HepG2 (cell line): ENCODE measurements around the gene CALM1. TPM values are rescaled to one million over a fixed set of nuclear protein-coding genes. Genes with fewer than 3 reads are reported as not detected.

Source experiments
- ATAC-seq: fragments of 200-7000 bp; cut with Tn5 transposase; 3 replicates; pipeline ENCODE4 v1.9.1; 2020; ENCODE audit warnings: mild to moderate bottlenecking, moderate library complexity
- BruUV-seq: library from RNA; stranded (reverse); fragments of 400-500 nt; replicated peaks from 2 replicates; lab custom pipeline; 2021; lab: Mats Ljungman, UMichigan
- CTCF ChIA-PET: fragments of 300-600 bp; formaldehyde crosslinking; extraction: SDS; loops from one replicate; lab custom pipeline; 2021; ENCODE audit warnings: low total read pairs, inconsistent platforms, low intra/inter-chr PET ratio; lab: Yijun Ruan, JAX
- POLR2A ChIA-PET: fragments of 350-600 bp; sonication (Branson Sonifier 250); formaldehyde crosslinking; loops from one replicate; lab custom pipeline; 2020; ENCODE audit warnings: antibody characterized with exemption, inconsistent platforms; lab: Yijun Ruan, JAX
- DNase-seq: peaks from one replicate; pipeline ENCODE4 v3.0.0-alpha.2; 2015; ENCODE audit warnings: low spot score
- FAIRE-seq: peaks from 3 replicates; lab custom pipeline; 2011; peaks lifted over from hg19 to GRCh38; lab: Jason Lieb, UNC
- H2AFZ ChIP-seq: one replicate; pipeline ENCODE4 v1.6.1; 2011; ENCODE audit warnings: low read length, inconsistent platforms
- H3K27ac ChIP-seq: fragments of 300-600 bp; 3 replicates; pipeline ENCODE4 v1.8.0; 2011; ENCODE audit warnings: mixed run types, mild to moderate bottlenecking, mixed read lengths, low read length, inconsistent platforms; ENCODE audit not compliant: insufficient read depth; ENCODE audit errors: extremely low read length
- H3K27me3 ChIP-seq, 2 experiments: fragments of 200-600 bp in 1 of 2; 2 replicates in 1 of 2; 3 replicates in 1 of 2; pipeline versions ENCODE4 v1.6.0 to v1.8.0; 2011; ENCODE audit warnings: low read length in 2 of 2, mild to moderate bottlenecking in 2 of 2, moderate library complexity in 2 of 2, inconsistent platforms in 1 of 2; ENCODE audit not compliant: insufficient read depth in 2 of 2, control insufficient read depth in 1 of 2
- H3K36me3 ChIP-seq, 2 experiments: fragments of 200-600 bp in 1 of 2; replicated peaks in 1 of 2; 2 replicates in 1 of 2; 3 replicates in 1 of 2; pipeline versions ENCODE4 v1.5.1 to v1.8.0; 2011; ENCODE audit warnings: low read length in 2 of 2, inconsistent platforms in 1 of 2; ENCODE audit not compliant: insufficient read depth in 2 of 2, control insufficient read depth in 1 of 2
- H3K4me1 ChIP-seq: 2 replicates; pipeline ENCODE4 v1.5.1; 2012; ENCODE audit warnings: low read length, inconsistent platforms; ENCODE audit not compliant: insufficient read depth
- H3K4me2 ChIP-seq: 2 replicates; pipeline ENCODE4 v1.6.0; 2011; ENCODE audit warnings: low read depth, low read length, inconsistent platforms
- H3K4me3 ChIP-seq, 3 experiments: fragments of 200-600 bp in 1 of 3; sonication (generic), shearing (Covaris generic) in 1 of 3; replicated peaks in 1 of 3; 2 replicates each; pipeline ENCODE4 v1.5.1; 2011 to 2016; ENCODE audit warnings: low read length in 3 of 3, inconsistent platforms in 2 of 3, low read depth in 2 of 3, mild to moderate bottlenecking in 2 of 3, control low read depth in 1 of 3, mixed read lengths in 1 of 3; ENCODE audit not compliant: insufficient read depth in 1 of 3
- H3K79me2 ChIP-seq: one replicate; pipeline ENCODE4 v1.6.1; 2011; ENCODE audit warnings: low read length, inconsistent platforms; ENCODE audit not compliant: insufficient read depth
- H3K9ac ChIP-seq: 2 replicates; pipeline ENCODE4 v1.6.0; 2011; ENCODE audit warnings: mild to moderate bottlenecking, low read depth, low read length, inconsistent platforms; ENCODE audit not compliant: insufficient read depth
- H3K9me3 ChIP-seq: 2 replicates; pipeline ENCODE4 v1.5.1; 2012; ENCODE audit warnings: mild to moderate bottlenecking, low read length
- H4K20me1 ChIP-seq: 2 replicates; pipeline ENCODE4 v1.6.0; 2011; ENCODE audit warnings: inconsistent platforms, mild to moderate bottlenecking, low read length, moderate library complexity; ENCODE audit not compliant: insufficient read depth
- ARHGAP35 ChIP-seq: sonication (generic); formaldehyde crosslinking; IDR thresholded peaks from 2 replicates; pipeline ENCODE4 v1.9.0; 2022; ENCODE audit warnings: mild to moderate bottlenecking, inconsistent platforms, moderate library complexity, missing genetic modification reagents, borderline replicate concordance
- ARID4A ChIP-seq: sonication (generic); formaldehyde crosslinking; IDR thresholded peaks from 2 replicates; pipeline ENCODE4 v1.5.0; 2020; ENCODE audit warnings: mild to moderate bottlenecking, missing genetic modification reagents, borderline replicate concordance
- BRCA1 ChIP-seq: sonication (generic); formaldehyde crosslinking; IDR thresholded peaks from 2 replicates; pipeline ENCODE4 v1.4.0; 2020; ENCODE audit warnings: missing genetic modification reagents
- GPBP1L1 ChIP-seq: sonication (generic); formaldehyde crosslinking; IDR thresholded peaks from 2 replicates; pipeline ENCODE4 v1.5.0; 2020; ENCODE audit warnings: mild to moderate bottlenecking, missing genetic modification reagents
- HBP1 ChIP-seq: IDR thresholded peaks from 2 replicates; pipeline ENCODE4 v1.6.1; 2016; ENCODE audit warnings: low read depth, control low read depth
- KMT2B ChIP-seq: IDR thresholded peaks from 2 replicates; pipeline ENCODE4 v1.6.1; 2016; ENCODE audit warnings: missing genetic modification reagents, missing compliant biosample characterization
- MAZ ChIP-seq, 2 experiments: sonication (generic) in 1 of 2; formaldehyde crosslinking in 1 of 2; IDR thresholded peaks; 2 replicates each; pipeline versions ENCODE4 v1.5.0 to v1.6.1; 2012 to 2020; ENCODE audit warnings: low read depth in 2 of 2, mild to moderate bottlenecking in 2 of 2, borderline replicate concordance in 1 of 2, improper control_type of control experiment in 1 of 2, low read length in 1 of 2, missing genetic modification reagents in 1 of 2, moderate library complexity in 1 of 2
- PAXIP1 ChIP-seq: sonication (generic); formaldehyde crosslinking; conservative IDR thresholded peaks from 2 replicates; pipeline ENCODE4 v1.4.0; 2020; ENCODE audit warnings: mild to moderate bottlenecking, missing genetic modification reagents, moderate library complexity
- SIX4 ChIP-seq: sonication (generic); formaldehyde crosslinking; IDR thresholded peaks from 2 replicates; pipeline ENCODE4 v1.4.0; 2020; ENCODE audit warnings: missing genetic modification reagents
- TP53 ChIP-seq: sonication (generic); formaldehyde crosslinking; conservative IDR thresholded peaks from 2 replicates; pipeline ENCODE4 v1.4.0; 2020; ENCODE audit warnings: missing genetic modification reagents
- ZFYVE20 ChIP-seq: sonication (generic); formaldehyde crosslinking; IDR thresholded peaks from 2 replicates; pipeline ENCODE4 v1.8.0; 2023; ENCODE audit warnings: low read depth, mild to moderate bottlenecking, moderate library complexity, missing genetic modification reagents, borderline replicate concordance
- ZNF598 ChIP-seq: sonication (generic); formaldehyde crosslinking; IDR thresholded peaks from 2 replicates; pipeline ENCODE4 v1.5.1; 2020; ENCODE audit warnings: mild to moderate bottlenecking, missing genetic modification reagents, borderline replicate concordance
- WGBS: methylation state at CpG from one replicate; pipeline ENCODE4 v1.1.6; 2017; ENCODE audit warnings: low lambda C conversion rate; 5-methylcytosine and 5-hydroxymethylcytosine counted together
- in situ Hi-C: cut with HindIII; loops from 2 replicates; pipeline ENCODE4 v1.10.0; 2017; ENCODE audit warnings: low pct_unique_long_range_greater_than_20kb; ENCODE audit not compliant: extremely low pct_ligation_motif_present
- intact Hi-C: fragments of 100-400 bp; cut with micrococcal nuclease; formaldehyde crosslinking; loops from one replicate; pipeline ENCODE4 v1.10.0; 2022; ENCODE audit not compliant: unreplicated experiment
- polyA plus RNA-seq, 8 experiments: library from polyadenylated mRNA; depleted of rRNA in 3 of 8; stranded (reverse) in 7 of 8; unstranded in 1 of 8; fragments of >200 nt; fragmentation: Illumina TruSeq in 4 of 8; extraction: Trizol in 4 of 8; gene quantifications; 2 replicates each; pipeline versions ENCODE4 v1.2.1 to v1.2.3, GENCODE V29; 2011 to 2016; ENCODE audit warnings: low read depth in 4 of 8, missing spikeins in 1 of 8, mixed read lengths in 1 of 8; ENCODE audit not compliant: insufficient read depth in 1 of 8
- total RNA-seq, 5 experiments: library from RNA; depleted of rRNA; stranded (reverse); fragments of >200 nt; fragmentation: Illumina TruSeq; extraction: Trizol; gene quantifications; 2 replicates each; pipeline ENCODE4 v1.2.3, GENCODE V29; 2016; ENCODE audit warnings: low read depth in 1 of 5

CALM1 gene
- total and polyA plus RNA-seq, 2 of the 13 experiments (the other 11 are each of a cell fraction or from before 2014, with no cell fraction given), result 110 to 238 TPM

- intact Hi-C loops, result no loop called here
- H3K27me3 ChIP-seq, result no peaks in the 10 kb centered on the region
- DNase-seq (no peak), ATAC-seq (no peak), FAIRE-seq (no peak)
- H3K4me1 ChIP-seq, result no peaks in the 10 kb centered on the region
- 15% methylated on average over 2 of the region's 2 CpGs for WGBS
- no peaks in the 10 kb centered on the region for H3K36me3 ChIP-seq
- H3K4me3 ChIP-seq, result no peak overlapping the region
- BruUV-seq, result no TSS peak
- H3K9ac ChIP-seq, result no peak overlapping the region
- in situ Hi-C loops, result no loop called here
- no peaks in the 10 kb centered on the region for H3K79me2 ChIP-seq
- no peaks in the 10 kb centered on the region for H4K20me1 ChIP-seq
- H3K9me3 ChIP-seq, result no peaks in the 10 kb centered on the region
- POLR2A ChIA-PET, result no interaction called here
- H2AFZ ChIP-seq, result no peak overlapping the region
- CTCF ChIA-PET, result no interaction called here
- no peak overlapping the region for H3K4me2 ChIP-seq
- no peak overlapping the region for H3K27ac ChIP-seq
- TF ChIP-seq BRCA1 (CRISPR knock-in tag), result no peak
- no peak for TF ChIP-seq PAXIP1 (CRISPR knock-in tag)
- TF ChIP-seq ZFYVE20 (CRISPR knock-in tag), result no peak
- no peak for TF ChIP-seq ARID4A (CRISPR knock-in tag)
- TF ChIP-seq KMT2B, result no peak
- TF ChIP-seq HBP1 (CRISPR knock-in tag), result no peak
- TF ChIP-seq ZNF598 (CRISPR knock-in tag), result no peak
- TF ChIP-seq SIX4 (CRISPR knock-in tag), result no peak
- TF ChIP-seq GPBP1L1 (CRISPR knock-in tag), result no peak
- no peak for TF ChIP-seq ARHGAP35 (CRISPR knock-in tag)
- TF ChIP-seq TP53 (CRISPR knock-in tag), result no peak
- no peak for TF ChIP-seq MAZ (IDR thresholded peaks at IDR 0.05; ENCODE audit: borderline replicate concordance, low read depth, low read length)
- TF ChIP-seq MAZ (CRISPR knock-in tag; IDR thresholded peaks at IDR 0.05; ENCODE audit: low read depth), result no peak
Observed at GRCh38 chr14:90348270-90348669, 48.6 kb upstream of the CALM1 start.
